Lung (tissue), 12 donors: Measurements from ENCODE around the gene LRIT3. TPM values are rescaled to one million over a fixed set of nuclear protein-coding genes. Genes with fewer than 3 reads are reported as not detected.

Experiments
- ATAC-seq: fragments of 200-7000 bp; cut with Tn5 transposase; one replicate; pipeline ENCODE4 v1.9.1; 2020; ENCODE audit warnings: moderate number of reproducible peaks; ENCODE audit not compliant: insufficient read depth, low FRiP score
- DNase-seq, 3 donors: peaks; one replicate each; pipeline ENCODE4 v3.0.0-alpha.2; 2013 to 2017
- H3K27ac ChIP-seq, 2 donors: one replicate each; pipeline ENCODE4 v1.5.1; 2013; ENCODE audit warnings: mild to moderate bottlenecking in 2 of 2, moderate library complexity in 2 of 2, control low read depth in 1 of 2, inconsistent platforms in 1 of 2, low read depth in 1 of 2, low read length in 1 of 2
- H3K27me3 ChIP-seq, 3 donors: one replicate each; pipeline ENCODE4 v1.5.1; 2013; ENCODE audit warnings: low read length in 2 of 3; ENCODE audit not compliant: control insufficient read depth in 3 of 3, insufficient read depth in 3 of 3
- H3K36me3 ChIP-seq, 4 donors: one replicate each; pipeline ENCODE4 v1.5.1; 2013; ENCODE audit warnings: low read length in 4 of 4, mild to moderate bottlenecking in 1 of 4, moderate library complexity in 1 of 4; ENCODE audit not compliant: control insufficient read depth in 4 of 4, insufficient read depth in 4 of 4
- H3K4me1 ChIP-seq, 5 donors: one replicate each; pipeline ENCODE4 v1.5.1; 2013; ENCODE audit warnings: low read length in 5 of 5, mild to moderate bottlenecking in 2 of 5, moderate library complexity in 1 of 5; ENCODE audit not compliant: control insufficient read depth in 5 of 5, insufficient read depth in 5 of 5
- H3K4me3 ChIP-seq: one replicate; pipeline ENCODE4 v1.5.1; 2013; ENCODE audit warnings: mild to moderate bottlenecking, control low read depth, moderate library complexity
- H3K9ac ChIP-seq, 2 donors: one replicate each; pipeline ENCODE4 v1.5.1; 2013; ENCODE audit warnings: low read length in 2 of 2, control low read depth in 1 of 2; ENCODE audit not compliant: insufficient read depth in 1 of 2
- H3K9me3 ChIP-seq, 4 donors: one replicate each; pipeline ENCODE4 v1.5.1; 2013; ENCODE audit warnings: low read length in 3 of 4, mild to moderate bottlenecking in 1 of 4, moderate library complexity in 1 of 4; ENCODE audit not compliant: control insufficient read depth in 4 of 4, insufficient read depth in 3 of 4
- CTCF ChIP-seq: IDR thresholded peaks from 2 replicates; pipeline ENCODE4 v1.5.1; 2012; ENCODE audit warnings: mild to moderate bottlenecking; ENCODE audit errors: control extremely low read depth, extremely low read depth
- WGBS, 2 donors: extraction: QIAGEN DNeasy Blood & Tissue Kit; methylation state at CpG; one replicate each; pipeline ENCODE4 v1.1.7; 2013; 5-methylcytosine and 5-hydroxymethylcytosine counted together
- polyA plus RNA-seq, 2 donors: library from polyadenylated mRNA; stranded (reverse); fragments of 200-250 nt; gene quantifications; one replicate each; pipeline ENCODE4 v1.2.1, GENCODE V29; 2013
- total RNA-seq, 2 donors: library from RNA; depleted of rRNA in 1 of 2; stranded (reverse); fragments of >200 nt in 1 of 2; gene quantifications; one replicate each; pipeline ENCODE4 v1.2.1, GENCODE V29; 2014 to 2021
- donor health status: control.
- donor health status: control.
- donor health status: Bipolar disorder and iron deficiency.
- donor health status: healthy.
- donor health status: DM: yes; HTN: yes; CAD: no.

Gene LRIT3
- total and polyA plus RNA-seq, 4 donors: 0.10 to 0.37 (median 0.27) TPM

- no peak for ATAC-seq
- peak overlapping the region in 1 of 2 donors; percentile 1 for H3K27ac ChIP-seq
- H3K36me3 ChIP-seq: no peaks in the 10 kb centered on the region
- no peaks in the 10 kb centered on the region for H3K27me3 ChIP-seq
- no peak overlapping the region for H3K9ac ChIP-seq
- DNase-seq: no peak
- H3K9me3 ChIP-seq: no peaks in the 10 kb centered on the region
- H3K4me1 ChIP-seq: peaks cover 0 to 22% (median 8%) of the 10 kb centered on the region in 5 donors
- whole genome bisulfite sequencing, 2 donors: 76 to 82% methylated on average over 2 of the region's 2 CpGs
- H3K4me3 ChIP-seq: no peak overlapping the region
- no peak for TF ChIP-seq CTCF
Observed at GRCh38 chr4:109913596-109914241, 65.8 kb downstream of the LRIT3 start.

GRCh38 chr4:109914322-109914721 lies 66.4 kb downstream of the LRIT3 start:
- Histone ChIP-seq H3K4me3 (no peak overlapping the region), H3K36me3 (no peaks in the 10 kb centered on the region), H3K27ac (no peak overlapping the region), H3K4me1 (peaks cover 0 to 22% (median 8%) of the 10 kb centered on the region in 5 donors), H3K9ac (no peak overlapping the region), H3K9me3 (no peaks in the 10 kb centered on the region), H3K27me3 (no peaks in the 10 kb centered on the region)
- WGBS, 2 donors: 77 to 84% methylated on average over 3 of the region's 3 CpGs
- DNase-seq: no peak
- TF ChIP-seq CTCF: no peak
- no peak for ATAC-seq

- peaks cover 0 to 22% (median 8%) of the 10 kb centered on the region in 5 donors for H3K4me1 ChIP-seq
- TF ChIP-seq CTCF: no peak
- H3K27ac ChIP-seq: no peak overlapping the region
- 84 to 89% methylated on average over 8 of the region's 8 CpGs for WGBS, 2 donors
- DNase-seq: no peak
- H3K27me3 ChIP-seq: no peaks in the 10 kb centered on the region
- no peak overlapping the region for H3K9ac ChIP-seq
- no peaks in the 10 kb centered on the region for H3K9me3 ChIP-seq
- H3K4me3 ChIP-seq: no peak overlapping the region
- H3K36me3 ChIP-seq: no peaks in the 10 kb centered on the region
- ATAC-seq: no peak
Observed at GRCh38 chr4:109915385-109916026, 67.6 kb downstream of the LRIT3 start.
